Sigmoid colon (tissue), 7 donors: ENCODE measurements around the gene CNST. TPM values are rescaled to one million over a fixed set of nuclear protein-coding genes. Genes with fewer than 3 reads are reported as not detected.
"Not testable (repeated sequence)": the region's sequence is repeated elsewhere in the genome, so short reads cannot be mapped to it uniquely, and the experiment has no call there.

Source experiments
- DNase-seq: peaks from one replicate; pipeline ENCODE4 v3.0.0-alpha.2; 2019
- H3K27ac ChIP-seq, 4 donors: fragments of 200-600 bp; sonication (generic); one replicate each; pipeline ENCODE4 v1.5.1; 2016 to 2019; ENCODE audit warnings: mild to moderate bottlenecking in 1 of 4
- H3K27me3 ChIP-seq, 3 donors: fragments of 200-600 bp; sonication (generic); one replicate each; pipeline ENCODE4 v1.5.1; 2019; ENCODE audit warnings: mild to moderate bottlenecking in 1 of 3
- H3K36me3 ChIP-seq, 4 donors: fragments of 200-600 bp; sonication (generic); one replicate each; pipeline ENCODE4 v1.5.1; 2016 to 2019
- H3K4me1 ChIP-seq, 4 donors: fragments of 200-600 bp; sonication (generic); one replicate each; pipeline ENCODE4 v1.5.1; 2017 to 2019
- H3K4me3 ChIP-seq, 4 donors: fragments of 200-600 bp; sonication (generic); one replicate each; pipeline ENCODE4 v1.5.1; 2017 to 2019; ENCODE audit warnings: mild to moderate bottlenecking in 2 of 4, moderate library complexity in 1 of 4
- H3K9me3 ChIP-seq, 4 donors: fragments of 200-600 bp in 3 of 4; sonication (generic) in 3 of 4; one replicate each; pipeline versions ENCODE4 v1.5.1 to v1.6.1; 2013 to 2019
- EP300 ChIP-seq, 4 donors: sonication (generic); formaldehyde crosslinking; IDR thresholded peaks; one replicate each; pipeline ENCODE4 v1.6.1; 2017; ENCODE audit warnings: antibody characterized with exemption in 4 of 4
- POLR2A ChIP-seq, 2 donors: fragments of 450-650 bp; IDR thresholded peaks; one replicate each; pipeline ENCODE4 v1.6.1; 2016; ENCODE audit warnings: antibody characterized with exemption in 2 of 2, mild to moderate bottlenecking in 2 of 2, moderate library complexity in 2 of 2
- POLR2AphosphoS5 ChIP-seq, 4 donors: sonication (generic); formaldehyde crosslinking; IDR thresholded peaks; one replicate each; pipeline ENCODE4 v1.6.1; 2017; ENCODE audit warnings: antibody characterized with exemption in 4 of 4
- WGBS, 2 donors: extraction: QIAGEN DNeasy Blood & Tissue Kit; methylation state at CpG; one replicate each; pipeline ENCODE4 v1.1.7; 2013; 5-methylcytosine and 5-hydroxymethylcytosine counted together
- intact Hi-C: fragments of 100-400 bp; cut with DNase I; formaldehyde crosslinking; loops from one replicate; pipeline ENCODE4 v1.15.1; 2023
- polyA plus RNA-seq, 3 donors: library from polyadenylated mRNA; stranded (reverse); fragments of 200-250 nt; gene quantifications; one replicate each; pipeline ENCODE4 v1.2.3, GENCODE V29; 2013
- small RNA-seq, 3 donors: library from RNA; depleted of rRNA; stranded (forward); fragments of <200 nt; gene quantifications; one replicate each; pipeline ENCODE3, GENCODE V24; 2016
- total RNA-seq, 4 donors: library from RNA; depleted of rRNA; stranded (reverse); fragments of >200 nt; gene quantifications; one replicate each; pipeline ENCODE4 v1.1.0, GENCODE V29; 2016
- TF ChIP-seq, protein P1 (sequence below), 4 experiments: fragments of 450-650 bp in 3 of 4; fragments of 200-600 bp in 1 of 4; IDR thresholded peaks; one replicate each; pipeline ENCODE4 v1.5.1; 2016 to 2019; ENCODE audit warnings: antibody characterized with exemption in 4 of 4, mild to moderate bottlenecking in 3 of 4, moderate library complexity in 2 of 4
- donor health status: healthy with polysubstance abuse.
- donor health status: Bipolar disorder and iron deficiency.
- donor health status: healthy.

The CNST gene
- total and polyA plus RNA-seq, 7 donors = 9.0 to 39.2 (median 26.0) TPM

DNA sequence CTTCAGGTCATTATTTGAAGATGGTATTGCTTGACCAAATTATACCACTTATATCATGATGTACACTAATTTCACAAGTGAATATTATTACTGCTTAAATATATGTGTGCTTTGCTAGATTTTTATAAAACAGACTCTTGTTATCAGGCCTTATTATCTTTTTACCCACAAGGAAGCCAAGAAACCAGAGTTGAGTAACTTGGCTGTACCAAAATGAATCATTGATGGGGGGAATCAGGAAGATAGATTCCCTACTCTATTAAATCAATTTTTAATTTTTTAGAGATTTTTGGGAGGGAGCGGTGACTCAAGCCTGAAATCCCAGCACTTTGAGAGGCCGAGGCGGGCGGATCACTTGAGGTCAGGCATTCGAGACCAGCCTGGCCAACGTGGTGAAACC lies 141.9 kb downstream of the CNST start:
- Histone ChIP-seq H3K9me3 (no peaks in the 10 kb centered on the region), H3K27me3 (no peaks in the 10 kb centered on the region), H3K4me1 (no peaks in the 10 kb centered on the region), H3K36me3 (no peaks in the 10 kb centered on the region), H3K27ac (no peak overlapping the region), H3K4me3 (no peak overlapping the region)
- WGBS, 2 donors = 96 to 97% methylated on average over 6 of the region's 6 CpGs
- intact Hi-C loops = no loop called here
- DNase-seq = no peak
- TF ChIP-seq EP300 (IDR thresholded peaks at IDR 0.05) = no peak
- TF ChIP-seq POLR2A (IDR thresholded peaks at IDR 0.05) = no peak
- no peak for TF ChIP-seq POLR2AphosphoS5 (IDR thresholded peaks at IDR 0.05)
- TF ChIP-seq, protein P1, sequence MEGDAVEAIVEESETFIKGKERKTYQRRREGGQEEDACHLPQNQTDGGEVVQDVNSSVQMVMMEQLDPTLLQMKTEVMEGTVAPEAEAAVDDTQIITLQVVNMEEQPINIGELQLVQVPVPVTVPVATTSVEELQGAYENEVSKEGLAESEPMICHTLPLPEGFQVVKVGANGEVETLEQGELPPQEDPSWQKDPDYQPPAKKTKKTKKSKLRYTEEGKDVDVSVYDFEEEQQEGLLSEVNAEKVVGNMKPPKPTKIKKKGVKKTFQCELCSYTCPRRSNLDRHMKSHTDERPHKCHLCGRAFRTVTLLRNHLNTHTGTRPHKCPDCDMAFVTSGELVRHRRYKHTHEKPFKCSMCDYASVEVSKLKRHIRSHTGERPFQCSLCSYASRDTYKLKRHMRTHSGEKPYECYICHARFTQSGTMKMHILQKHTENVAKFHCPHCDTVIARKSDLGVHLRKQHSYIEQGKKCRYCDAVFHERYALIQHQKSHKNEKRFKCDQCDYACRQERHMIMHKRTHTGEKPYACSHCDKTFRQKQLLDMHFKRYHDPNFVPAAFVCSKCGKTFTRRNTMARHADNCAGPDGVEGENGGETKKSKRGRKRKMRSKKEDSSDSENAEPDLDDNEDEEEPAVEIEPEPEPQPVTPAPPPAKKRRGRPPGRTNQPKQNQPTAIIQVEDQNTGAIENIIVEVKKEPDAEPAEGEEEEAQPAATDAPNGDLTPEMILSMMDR (IDR thresholded peaks at IDR 0.05) = no peak

DNA sequence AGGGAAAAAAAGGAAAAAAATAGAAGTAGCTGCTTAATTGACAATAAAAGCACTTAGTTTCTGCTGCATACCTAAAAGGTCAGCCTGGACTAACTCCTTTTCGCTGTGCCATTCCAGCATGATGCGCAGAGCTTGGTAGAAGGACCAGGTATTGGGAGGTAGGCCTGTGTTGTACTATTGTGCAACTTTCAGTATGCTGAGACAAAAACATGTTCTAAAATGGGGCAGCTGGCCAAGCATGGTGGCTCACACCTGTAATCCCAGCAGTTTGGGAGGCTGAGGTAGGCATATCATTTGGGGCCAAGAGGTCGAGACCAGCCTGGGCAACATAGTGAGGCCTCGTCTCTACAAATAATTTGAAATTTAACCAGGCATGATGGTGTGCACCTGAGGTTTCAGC lies 142.9 kb downstream of the CNST start:
- intact Hi-C loops = no loop called here
- Histone ChIP-seq H3K27ac (no peak overlapping the region), H3K4me3 (no peak overlapping the region), H3K27me3 (no peaks in the 10 kb centered on the region), H3K4me1 (no peaks in the 10 kb centered on the region), H3K36me3 (no peaks in the 10 kb centered on the region), H3K9me3 (no peaks in the 10 kb centered on the region)
- TF ChIP-seq, protein P1 (IDR thresholded peaks at IDR 0.05) = no peak
- no peak for TF ChIP-seq POLR2AphosphoS5 (IDR thresholded peaks at IDR 0.05)
- no peak for TF ChIP-seq POLR2A (IDR thresholded peaks at IDR 0.05)
- no peak for TF ChIP-seq EP300 (IDR thresholded peaks at IDR 0.05)
- WGBS, 2 donors = 84 to 94% methylated on average over 4 of the region's 4 CpGs
- DNase-seq = no peak

DNA sequence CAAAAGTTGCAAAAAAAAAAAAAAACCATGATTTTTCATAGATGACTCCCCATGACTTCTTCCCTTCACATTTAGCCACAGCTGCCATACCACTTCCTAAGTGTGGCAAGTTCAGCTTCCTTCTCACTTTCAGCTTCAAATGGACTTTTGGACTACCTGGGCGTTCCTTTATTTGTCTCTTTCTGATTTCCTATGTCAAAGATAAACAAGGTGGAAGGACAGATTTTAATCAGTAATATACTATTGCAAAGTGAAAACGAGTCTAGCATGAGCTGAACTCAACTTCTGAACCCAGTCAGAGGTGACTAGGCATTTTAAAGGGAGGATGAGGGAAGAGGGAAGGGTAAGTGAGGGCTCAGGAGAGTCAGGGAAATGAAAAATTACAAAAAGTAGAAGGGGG lies 143.6 kb downstream of the CNST start:
- Histone ChIP-seq H3K9me3 (no peaks in the 10 kb centered on the region), H3K4me1 (no peaks in the 10 kb centered on the region), H3K27me3 (no peaks in the 10 kb centered on the region), H3K27ac (no peak overlapping the region), H3K4me3 (no peak overlapping the region), H3K36me3 (no peaks in the 10 kb centered on the region)
- TF ChIP-seq EP300 (IDR thresholded peaks at IDR 0.05) (no peak), POLR2AphosphoS5 (IDR thresholded peaks at IDR 0.05) (no peak), POLR2A (IDR thresholded peaks at IDR 0.05) (no peak)
- TF ChIP-seq, protein P1 (IDR thresholded peaks at IDR 0.05) = no peak
- no peak for DNase-seq
- intact Hi-C loops = no loop called here
- 6 to 25% methylated on average over 2 of the region's 2 CpGs for WGBS, 2 donors

GRCh38 chr1:246711548-246712003 lies 145.3 kb downstream of the CNST start:
- 84 to 88% methylated on average over 3 of the region's 3 CpGs for WGBS, 2 donors
- H3K27me3 ChIP-seq = no peaks in the 10 kb centered on the region
- H3K4me3 ChIP-seq = no peak overlapping the region
- H3K36me3 ChIP-seq = no peaks in the 10 kb centered on the region
- intact Hi-C loops = no loop called here
- H3K9me3 ChIP-seq = no peaks in the 10 kb centered on the region
- no peak for TF ChIP-seq EP300 (IDR thresholded peaks at IDR 0.05)
- H3K27ac ChIP-seq = no peak overlapping the region
- DNase-seq = no peak
- H3K4me1 ChIP-seq = no peaks in the 10 kb centered on the region

- H3K4me3 ChIP-seq, H3K27me3 ChIP-seq, intact Hi-C loops, H3K4me1 ChIP-seq, DNase-seq, H3K9me3 ChIP-seq, H3K27ac ChIP-seq, H3K36me3 ChIP-seq: not testable (repeated sequence)
- WGBS, 2 donors = 96 to 97% methylated on average over 5 of the region's 5 CpGs
Measured at GRCh38 chr1:246712428-246712827, 146.2 kb downstream of the CNST start.

Small RNA genes lying within 50 kb of the gene (small RNA-seq; reads per million reads assigned to genes)
- gene AL356583.2 = 0 reads per million in 3 donors
- gene AL591623.2 = 0 reads per million in 3 donors

Other genes starting within 250 kb of the CNST start
- gene SMYD3, start 59.2 kb upstream of the CNST start, total RNA-seq = 10 to 100 TPM; 14.6 to 23.8 (median 17.1) TPM
- 10 to 100 TPM in 1 of 3 donors, 1 to 10 TPM in 2; 8.7 to 22.2 (median 9.0) TPM for gene SMYD3, start 59.2 kb upstream of the CNST start, polyA plus RNA-seq
- 10 to 100 TPM in 3 of 4 donors, 1 to 10 TPM in 1; 4.7 to 13.9 (median 12.6) TPM for gene TFB2M, start 195 bp upstream of the CNST start, total RNA-seq
- 10 to 100 TPM; 10.1 to 18.5 (median 15.0) TPM for gene TFB2M, start 195 bp upstream of the CNST start, polyA plus RNA-seq
- gene SCCPDH, start 158.0 kb downstream of the CNST start, total RNA-seq = 10 to 100 TPM; 26.0 to 44.9 (median 36.4) TPM
- gene SCCPDH, start 158.0 kb downstream of the CNST start, polyA plus RNA-seq = 10 to 100 TPM; 16.6 to 23.4 (median 23.0) TPM